Measurements from ENCODE around the gene MRTFA. TPM values are rescaled to one million over a fixed set of nuclear protein-coding genes. Genes with fewer than 3 reads are reported as not detected.

Gene MRTFA
- total RNA-seq, 4 donors from 2014 or later, result 81.6 to 109 (median 94.5) TPM

GRCh38 chr22:40453671-40454070, 182.8 kb downstream of the MRTFA start:
- H3K9me3 ChIP-seq, result no peaks in the 10 kb centered on the region
- TF ChIP-seq CTCF (IDR thresholded peaks at IDR 0.05) (no peak), POLR2AphosphoS5 (IDR thresholded peaks at IDR 0.05) (no peak), EP300 (IDR thresholded peaks at IDR 0.05) (no peak), POLR2A (IDR thresholded peaks at IDR 0.05) (no peak)
- no peak overlapping the region for H3K27ac ChIP-seq
- no peak overlapping the region for H3K4me3 ChIP-seq
- peaks cover 28% of the 10 kb centered on the region for H3K4me1 ChIP-seq
- no peak for DNase-seq (ENCODE audit: low spot score in 2 of 2)
- H3K27me3 ChIP-seq, result no peaks in the 10 kb centered on the region
- no peaks in the 10 kb centered on the region for H3K36me3 ChIP-seq

GRCh38 chr22:40452730-40453487, 183.6 kb downstream of the MRTFA start:
- H3K4me1 ChIP-seq, result peaks cover 32% of the 10 kb centered on the region
- 82% methylated on average over 11 of the region's 11 CpGs for WGBS

GRCh38 chr22:40451210-40451609, 185.3 kb downstream of the MRTFA start:
- Histone ChIP-seq H3K27me3 (no peaks in the 10 kb centered on the region), H3K27ac (peak overlapping the region; percentile 18), H3K9me3 (no peaks in the 10 kb centered on the region), H3K4me1 (peaks cover 36% of the 10 kb centered on the region), H3K36me3 (no peaks in the 10 kb centered on the region), H3K4me3 (no peak overlapping the region)
- WGBS, result 14% methylated on average over 8 of the region's 8 CpGs
- no peak for DNase-seq (ENCODE audit: low spot score in 2 of 2)
- no peak for TF ChIP-seq CTCF (IDR thresholded peaks at IDR 0.05)
- TF ChIP-seq POLR2AphosphoS5 (IDR thresholded peaks at IDR 0.05), result no peak
- no peak for TF ChIP-seq EP300 (IDR thresholded peaks at IDR 0.05)
- TF ChIP-seq POLR2A (IDR thresholded peaks at IDR 0.05), result no peak

More at GRCh38 chr22:40452730-40453487, 183.6 kb downstream of the MRTFA start:
- Histone ChIP-seq H3K27me3 (no peaks in the 10 kb centered on the region), H3K4me3 (no peak overlapping the region), H3K36me3 (no peaks in the 10 kb centered on the region), H3K9me3 (no peaks in the 10 kb centered on the region), H3K27ac (no peak overlapping the region)
- no peak for DNase-seq (ENCODE audit: low spot score in 2 of 2)
- TF ChIP-seq POLR2AphosphoS5 (IDR thresholded peaks at IDR 0.05) (no peak), CTCF (IDR thresholded peaks at IDR 0.05) (no peak), POLR2A (IDR thresholded peaks at IDR 0.05) (no peak), EP300 (IDR thresholded peaks at IDR 0.05) (no peak)

- H3K27ac ChIP-seq, result peak overlapping the region; percentile 18
- H3K4me3 ChIP-seq, result no peak overlapping the region
- WGBS, result 72% methylated on average over 3 of the region's 3 CpGs
- no peak for TF ChIP-seq POLR2AphosphoS5 (IDR thresholded peaks at IDR 0.05)
- TF ChIP-seq POLR2A (IDR thresholded peaks at IDR 0.05), result no peak
- no peak for TF ChIP-seq CTCF (IDR thresholded peaks at IDR 0.05)
- no peak for TF ChIP-seq EP300 (IDR thresholded peaks at IDR 0.05)
- peaks cover 36% of the 10 kb centered on the region for H3K4me1 ChIP-seq
- H3K9me3 ChIP-seq, result no peaks in the 10 kb centered on the region
- H3K27me3 ChIP-seq, result no peaks in the 10 kb centered on the region
- H3K36me3 ChIP-seq, result no peaks in the 10 kb centered on the region
- DNase-seq (ENCODE audit: low spot score in 2 of 2), result no peak
Measured at GRCh38 chr22:40450616-40451015, 185.9 kb downstream of the MRTFA start.

GRCh38 chr22:40449676-40450035, 186.9 kb downstream of the MRTFA start:
- Histone ChIP-seq H3K9me3 (no peaks in the 10 kb centered on the region), H3K27ac (no peak overlapping the region), H3K27me3 (no peaks in the 10 kb centered on the region), H3K36me3 (no peaks in the 10 kb centered on the region), H3K4me1 (peaks cover 36% of the 10 kb centered on the region), H3K4me3 (no peak overlapping the region)
- DNase-seq (ENCODE audit: low spot score in 2 of 2), result no peak
- TF ChIP-seq CTCF (IDR thresholded peaks at IDR 0.05), result no peak
- no peak for TF ChIP-seq POLR2A (IDR thresholded peaks at IDR 0.05)
- TF ChIP-seq EP300 (IDR thresholded peaks at IDR 0.05), result no peak
- TF ChIP-seq POLR2AphosphoS5 (IDR thresholded peaks at IDR 0.05), result no peak
